T-cell (primary cell): ENCODE data around the gene CTNNA1. TPM values are rescaled to one million over a fixed set of nuclear protein-coding genes. Genes with fewer than 3 reads are reported as not detected.

Source experiments
- ATAC-seq, 4 experiments: fragments of 200-7000 bp in 3 of 4; fragments of 150-1000 bp in 1 of 4; cut with Tn5 transposase; replicated peaks in 1 of 4; 1 replicate in 3 of 4; 2 replicates in 1 of 4; pipeline ENCODE4 v1.10.0; 2021; ENCODE audit warnings: moderate library complexity in 3 of 4, mild to moderate bottlenecking in 2 of 4, moderate number of reproducible peaks in 1 of 4
- CTCF ChIA-PET, 2 donors: fragments of 300-600 bp; sonication (Branson Sonifier 250); formaldehyde crosslinking; loops; one replicate each; lab custom pipeline; 2022; ENCODE audit warnings: antibody characterized with exemption in 2 of 2; lab: Charles Lee
- POLR2A ChIA-PET, 2 donors: fragments of 300-600 bp; sonication (Branson Sonifier 250); formaldehyde crosslinking; loops; one replicate each; lab custom pipeline; 2022; ENCODE audit warnings: antibody characterized with exemption in 2 of 2; lab: Charles Lee
- DNase-seq, 35 experiments: peaks; one replicate each; pipeline versions ENCODE4 v3.0.0 to v3.0.0-alpha.2; 2013 to 2023
- H3K27ac ChIP-seq: one replicate; pipeline ENCODE4 v1.5.1; 2013; ENCODE audit warnings: low read length
- H3K27me3 ChIP-seq, 2 experiments: replicated peaks in 1 of 2; 1 replicate in 1 of 2; 2 replicates in 1 of 2; pipeline versions ENCODE4 v1.6.1 to v1.7.0; 2013; ENCODE audit warnings: low read length in 1 of 2, mixed read lengths in 1 of 2; ENCODE audit not compliant: control insufficient read depth in 2 of 2, insufficient read depth in 2 of 2; ENCODE audit errors: extremely low read depth in 1 of 2
- H3K36me3 ChIP-seq, 2 donors: 1 replicate in 1 of 2; 2 replicates in 1 of 2; pipeline versions ENCODE4 v1.6.1 to v1.7.0; 2013; ENCODE audit warnings: low read length in 1 of 2; ENCODE audit not compliant: control insufficient read depth in 2 of 2, insufficient read depth in 1 of 2; ENCODE audit errors: extremely low read depth in 1 of 2
- H3K4me1 ChIP-seq, 2 experiments: 1 replicate in 1 of 2; 2 replicates in 1 of 2; pipeline versions ENCODE4 v1.6.1 to v1.7.0; 2013; ENCODE audit warnings: low read length in 2 of 2, mixed read lengths in 1 of 2; ENCODE audit not compliant: insufficient read depth in 2 of 2, control insufficient read depth in 1 of 2; ENCODE audit errors: extremely low read depth in 1 of 2
- H3K4me3 ChIP-seq, 2 donors: 1 replicate in 1 of 2; 2 replicates in 1 of 2; pipeline versions ENCODE4 v1.5.1 to v1.7.0; 2013; ENCODE audit warnings: mild to moderate bottlenecking in 2 of 2, low read length in 1 of 2, moderate library complexity in 1 of 2; ENCODE audit not compliant: control insufficient read depth in 1 of 2; ENCODE audit errors: extremely low read depth in 1 of 2
- H3K9me3 ChIP-seq: 2 replicates; pipeline ENCODE4 v1.7.0; 2013
- H3K27ac Mint-ChIP-seq, 2 donors: one replicate each; pipeline ENCODE4 v1.8.0; 2020 to 2021; ENCODE audit warnings: mild to moderate bottlenecking in 2 of 2, mixed read lengths in 2 of 2
- H3K27me3 Mint-ChIP-seq, 2 donors: one replicate each; pipeline ENCODE4 v1.8.0; 2021 to 2022; ENCODE audit warnings: mixed read lengths in 2 of 2
- H3K36me3 Mint-ChIP-seq: one replicate; pipeline ENCODE4 v1.8.0; 2021; ENCODE audit warnings: mixed read lengths
- H3K4me1 Mint-ChIP-seq, 3 donors: one replicate each; pipeline ENCODE4 v1.8.0; 2020 to 2022; ENCODE audit warnings: mixed read lengths in 3 of 3, mild to moderate bottlenecking in 1 of 3
- H3K4me3 Mint-ChIP-seq, 3 donors: one replicate each; pipeline ENCODE4 v1.8.0; 2020 to 2022; ENCODE audit warnings: mild to moderate bottlenecking in 3 of 3, mixed read lengths in 3 of 3, moderate library complexity in 3 of 3
- H3K9me3 Mint-ChIP-seq, 3 donors: one replicate each; pipeline ENCODE4 v1.8.0; 2020 to 2022; ENCODE audit warnings: mixed read lengths in 3 of 3
- WGBS: methylation state at CpG from one replicate; pipeline ENCODE4 v1.1.5; 2013; ENCODE audit warnings: missing lambda C conversion rate; ENCODE audit not compliant: insufficient coverage; 5-methylcytosine and 5-hydroxymethylcytosine counted together
- total RNA-seq, 35 experiments: library from RNA in 6 of 35; stranded (reverse) in 6 of 35; fragments of 120-200 nt in 1 of 35; gene quantifications; one replicate each; pipeline versions ENCODE4 v1.2.1 to v1.2.4 and lab custom pipeline; 2013 to 2026

CTNNA1 gene
- total RNA-seq, 5 donors from 2014 or later (not counting 1 experiment from before 2014, with no cell fraction given), result 13.5 to 33.3 (median 18.5) TPM

GRCh38 chr5:138709202-138709601 lies 44.0 kb upstream of the CTNNA1 start:
- ChIA-PET POLR2A (no interaction called here), CTCF (no interaction called here)
- Mint-ChIP-seq H3K9me3 (no peaks in the 10 kb centered on the region), H3K27ac (no peak overlapping the region), H3K4me3 (no peak overlapping the region), H3K36me3 (no peaks in the 10 kb centered on the region), H3K27me3 (peaks cover 67 to 69% of the 10 kb centered on the region in 2 donors), H3K4me1 (no peaks in the 10 kb centered on the region)
- Histone ChIP-seq H3K9me3 (no peaks in the 10 kb centered on the region), H3K4me1 (no peaks in the 10 kb centered on the region), H3K4me3 (no peak overlapping the region), H3K36me3 (no peaks in the 10 kb centered on the region), H3K27me3 (peaks cover 0 to 55% of the 10 kb centered on the region in 2 experiments), H3K27ac (no peak overlapping the region)
- WGBS, result 50% methylated on average over 2 of the region's 9 CpGs
- no peak for DNase-seq
- no peak for ATAC-seq

GRCh38 chr5:138711087-138711486 lies 42.1 kb upstream of the CTNNA1 start:
- CTCF ChIA-PET, result no interaction called here
- no peaks in the 10 kb centered on the region for H3K4me1 Mint-ChIP-seq
- 89% methylated on average over 3 of the region's 6 CpGs for WGBS
- DNase-seq (no peak), ATAC-seq (no peak)
- no peaks in the 10 kb centered on the region for H3K9me3 Mint-ChIP-seq
- peaks cover 57 to 60% of the 10 kb centered on the region in 2 donors for H3K27me3 Mint-ChIP-seq
- Histone ChIP-seq H3K9me3 (no peaks in the 10 kb centered on the region), H3K27me3 (peaks cover 0 to 55% of the 10 kb centered on the region in 2 experiments), H3K4me1 (no peaks in the 10 kb centered on the region), H3K36me3 (no peaks in the 10 kb centered on the region), H3K4me3 (no peak overlapping the region), H3K27ac (no peak overlapping the region)
- H3K36me3 Mint-ChIP-seq, result no peaks in the 10 kb centered on the region
- H3K27ac Mint-ChIP-seq, result no peak overlapping the region
- no peak overlapping the region for H3K4me3 Mint-ChIP-seq
- POLR2A ChIA-PET, result no interaction called here

- Histone ChIP-seq H3K4me3 (no peak overlapping the region), H3K4me1 (no peaks in the 10 kb centered on the region), H3K27ac (no peak overlapping the region), H3K27me3 (peaks cover 0 to 61% of the 10 kb centered on the region in 2 experiments), H3K9me3 (no peaks in the 10 kb centered on the region), H3K36me3 (no peaks in the 10 kb centered on the region)
- no peak overlapping the region for H3K4me3 Mint-ChIP-seq
- DNase-seq (no peak), ATAC-seq (no peak)
- H3K9me3 Mint-ChIP-seq, result no peaks in the 10 kb centered on the region
- no peaks in the 10 kb centered on the region for H3K36me3 Mint-ChIP-seq
- H3K27ac Mint-ChIP-seq, result no peak overlapping the region
- CTCF ChIA-PET, result interaction anchor here in 1 of 2 donors (1.2 kb wide), 1 partner anchor 9 kb away, joined by 4 read pairs; no protein-coding TSS in a partner anchor
- peaks cover 50 to 52% of the 10 kb centered on the region in 2 donors for H3K27me3 Mint-ChIP-seq
- no CpG with 5 or more reads among the region's 3 CpGs for whole genome bisulfite sequencing
- POLR2A ChIA-PET, result no interaction called here
- no peaks in the 10 kb centered on the region for H3K4me1 Mint-ChIP-seq
Observed at GRCh38 chr5:138711811-138712210, 41.4 kb upstream of the CTNNA1 start.

GRCh38 chr5:138712324-138712723 lies 40.9 kb upstream of the CTNNA1 start:
- Histone ChIP-seq H3K27me3 (peaks cover 0 to 61% of the 10 kb centered on the region in 2 experiments), H3K27ac (no peak overlapping the region), H3K4me1 (no peaks in the 10 kb centered on the region), H3K9me3 (no peaks in the 10 kb centered on the region), H3K4me3 (no peak overlapping the region), H3K36me3 (no peaks in the 10 kb centered on the region)
- DNase-seq (no peak), ATAC-seq (no peak)
- Mint-ChIP-seq H3K27ac (peak overlapping the region in 1 of 2 donors; percentile 9), H3K9me3 (no peaks in the 10 kb centered on the region), H3K27me3 (peaks cover 47 to 53% of the 10 kb centered on the region in 2 donors), H3K4me1 (no peaks in the 10 kb centered on the region), H3K4me3 (no peak overlapping the region), H3K36me3 (no peaks in the 10 kb centered on the region)
- CTCF ChIA-PET, result interaction anchor here in 1 of 2 donors (1.2 kb wide), 1 partner anchor 9 kb away, joined by 4 read pairs; no protein-coding TSS in a partner anchor
- 87% methylated on average over 5 of the region's 8 CpGs for WGBS
- POLR2A ChIA-PET, result no interaction called here

GRCh38 chr5:138712791-138713190 lies 40.4 kb upstream of the CTNNA1 start:
- 93% methylated on average over 1 of the region's 5 CpGs for WGBS
- CTCF ChIA-PET, result interaction anchor here in 1 of 2 donors (1.2 kb wide), 1 partner anchor 10 kb away, joined by 4 read pairs; no protein-coding TSS in a partner anchor

GRCh38 chr5:138713247-138713646 lies 40.0 kb upstream of the CTNNA1 start:
- H3K27me3 ChIP-seq, result peaks cover 0 to 57% of the 10 kb centered on the region in 2 experiments
- no peak overlapping the region for H3K4me3 Mint-ChIP-seq
- no peak overlapping the region for H3K4me3 ChIP-seq
- no peaks in the 10 kb centered on the region for H3K9me3 ChIP-seq
- no peaks in the 10 kb centered on the region for H3K4me1 Mint-ChIP-seq
- H3K36me3 Mint-ChIP-seq, result no peaks in the 10 kb centered on the region
- ChIA-PET POLR2A (no interaction called here), CTCF (no interaction called here)
- DNase-seq (no peak), ATAC-seq (no peak)
- no peaks in the 10 kb centered on the region for H3K36me3 ChIP-seq
- no peaks in the 10 kb centered on the region for H3K4me1 ChIP-seq
- peaks cover 42 to 53% of the 10 kb centered on the region in 2 donors for H3K27me3 Mint-ChIP-seq
- no peak overlapping the region for H3K27ac Mint-ChIP-seq
- H3K9me3 Mint-ChIP-seq, result no peaks in the 10 kb centered on the region
- no peak overlapping the region for H3K27ac ChIP-seq

More at GRCh38 chr5:138712791-138713190, 40.4 kb upstream of the CTNNA1 start:
- ATAC-seq, result no peak
- Mint-ChIP-seq H3K36me3 (no peaks in the 10 kb centered on the region), H3K9me3 (no peaks in the 10 kb centered on the region), H3K4me1 (no peaks in the 10 kb centered on the region), H3K27ac (no peak overlapping the region), H3K4me3 (no peak overlapping the region), H3K27me3 (peaks cover 44 to 52% of the 10 kb centered on the region in 2 donors)
- POLR2A ChIA-PET, result no interaction called here
- Histone ChIP-seq H3K4me3 (no peak overlapping the region), H3K9me3 (no peaks in the 10 kb centered on the region), H3K27ac (no peak overlapping the region), H3K36me3 (no peaks in the 10 kb centered on the region), H3K27me3 (peaks cover 0 to 59% of the 10 kb centered on the region in 2 experiments), H3K4me1 (no peaks in the 10 kb centered on the region)
- DNase-seq, result no peak
